Effector CD8-positive, alpha-beta T cell (primary cell): ENCODE measurements around the gene SPRED2.

Experiments
- DNase-seq: peaks from one replicate; lab custom pipeline; 2025; lab: John Stamatoyannopoulos, UW
- total RNA-seq, 4 experiments: gene quantifications; one replicate each; lab custom pipeline; 2026; lab: John Stamatoyannopoulos, UW

Gene SPRED2
- total RNA-seq = 0.80 to 5.2 (median 2.0) reads per million in 4 experiments

GRCh38 chr2:65432227-65433190, at the start of gene SPRED2:
SPRED2 (minus strand) TSS chr2:65432599; CDS start chr2:65431987, 612 bp downstream.
- DNase-seq = peak; percentile 58

GRCh38 chr2:65481961-65482360, 49.6 kb upstream of the SPRED2 start:
- DNase-seq = no peak

GRCh38 chr2:65479524-65479923, 47.1 kb upstream of the SPRED2 start:
- no peak for DNase-seq

- DNase-seq = no peak
Observed at GRCh38 chr2:65478498-65479135, 46.2 kb upstream of the SPRED2 start.

- DNase-seq = no peak
Observed at GRCh38 chr2:65477590-65477989, 45.2 kb upstream of the SPRED2 start.

- no peak for DNase-seq
Observed at GRCh38 chr2:65476778-65477177, 44.4 kb upstream of the SPRED2 start.

GRCh38 chr2:65475000-65475399, 42.6 kb upstream of the SPRED2 start:
- no peak for DNase-seq

- no peak for DNase-seq
Observed at GRCh38 chr2:65473045-65473444, 40.6 kb upstream of the SPRED2 start.

GRCh38 chr2:65471409-65471808, 39.0 kb upstream of the SPRED2 start:
- DNase-seq = no peak

GRCh38 chr2:65466551-65466950, 34.2 kb upstream of the SPRED2 start:
- no peak for DNase-seq

GRCh38 chr2:65465857-65466256, 33.5 kb upstream of the SPRED2 start:
- DNase-seq = no peak

- DNase-seq = no peak
Observed at GRCh38 chr2:65465124-65465523, 32.7 kb upstream of the SPRED2 start.

- DNase-seq = no peak
Observed at GRCh38 chr2:65464604-65465003, 32.2 kb upstream of the SPRED2 start.

- DNase-seq = no peak
Observed at GRCh38 chr2:65458999-65459398, 26.6 kb upstream of the SPRED2 start.

GRCh38 chr2:65456886-65457285, 24.5 kb upstream of the SPRED2 start:
- DNase-seq = no peak

GRCh38 chr2:65456064-65456463, 23.7 kb upstream of the SPRED2 start:
- DNase-seq = no peak

GRCh38 chr2:65453916-65454315, 21.5 kb upstream of the SPRED2 start:
- no peak for DNase-seq

- no peak for DNase-seq
Observed at GRCh38 chr2:65452150-65452895, 19.9 kb upstream of the SPRED2 start.

- DNase-seq = no peak
Observed at GRCh38 chr2:65450810-65451209, 18.4 kb upstream of the SPRED2 start.

GRCh38 chr2:65450393-65450792, 18.0 kb upstream of the SPRED2 start:
- no peak for DNase-seq

- no peak for DNase-seq
Observed at GRCh38 chr2:65443509-65444186, 11.2 kb upstream of the SPRED2 start.
